ENCODE measurements around the gene ACAN. TPM values are rescaled to one million over a fixed set of nuclear protein-coding genes. Genes with fewer than 3 reads are reported as not detected.

ACAN gene
- total RNA-seq, 1 donor from 2014 or later = 176 TPM

DNA sequence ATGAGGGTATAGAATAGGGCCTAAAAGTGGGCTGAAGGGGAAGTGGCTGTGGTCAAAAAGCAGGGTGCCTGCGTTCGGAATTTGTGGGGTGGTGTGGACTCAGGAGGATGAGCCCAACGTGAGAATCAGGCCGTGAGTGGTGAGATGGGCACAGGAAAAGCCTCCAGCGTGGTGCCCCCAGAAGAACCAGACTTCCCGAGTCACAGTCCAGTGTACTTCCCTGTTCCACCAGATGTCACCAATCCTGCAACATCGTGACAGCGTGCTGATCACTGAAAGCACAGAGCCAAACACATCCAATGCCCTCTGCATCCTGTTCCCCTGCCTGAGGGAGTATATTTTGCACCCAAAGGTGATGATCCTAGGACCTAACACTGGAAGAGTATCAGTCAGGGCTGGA lies 20.8 kb upstream of the ACAN start:
- DNase-seq (ENCODE audit: low spot score) = no peak
- Mint-ChIP-seq H3K27ac (ENCODE audit: unreplicated experiment) (no peak overlapping the region), H3K9me3 (ENCODE audit: low read depth) (no peaks in the 10 kb centered on the region), H3K4me3 (ENCODE audit: unreplicated experiment) (no peak overlapping the region), H3K4me1 (ENCODE audit: low read depth) (no peaks in the 10 kb centered on the region), H3K36me3 (ENCODE audit: low read depth) (peaks cover 6% of the 10 kb centered on the region), H3K27me3 (ENCODE audit: low read depth) (peaks cover 18% of the 10 kb centered on the region)
- TF ChIP-seq, protein P1, sequence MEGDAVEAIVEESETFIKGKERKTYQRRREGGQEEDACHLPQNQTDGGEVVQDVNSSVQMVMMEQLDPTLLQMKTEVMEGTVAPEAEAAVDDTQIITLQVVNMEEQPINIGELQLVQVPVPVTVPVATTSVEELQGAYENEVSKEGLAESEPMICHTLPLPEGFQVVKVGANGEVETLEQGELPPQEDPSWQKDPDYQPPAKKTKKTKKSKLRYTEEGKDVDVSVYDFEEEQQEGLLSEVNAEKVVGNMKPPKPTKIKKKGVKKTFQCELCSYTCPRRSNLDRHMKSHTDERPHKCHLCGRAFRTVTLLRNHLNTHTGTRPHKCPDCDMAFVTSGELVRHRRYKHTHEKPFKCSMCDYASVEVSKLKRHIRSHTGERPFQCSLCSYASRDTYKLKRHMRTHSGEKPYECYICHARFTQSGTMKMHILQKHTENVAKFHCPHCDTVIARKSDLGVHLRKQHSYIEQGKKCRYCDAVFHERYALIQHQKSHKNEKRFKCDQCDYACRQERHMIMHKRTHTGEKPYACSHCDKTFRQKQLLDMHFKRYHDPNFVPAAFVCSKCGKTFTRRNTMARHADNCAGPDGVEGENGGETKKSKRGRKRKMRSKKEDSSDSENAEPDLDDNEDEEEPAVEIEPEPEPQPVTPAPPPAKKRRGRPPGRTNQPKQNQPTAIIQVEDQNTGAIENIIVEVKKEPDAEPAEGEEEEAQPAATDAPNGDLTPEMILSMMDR (IDR thresholded peaks at IDR 0.05) = no peak

DNA sequence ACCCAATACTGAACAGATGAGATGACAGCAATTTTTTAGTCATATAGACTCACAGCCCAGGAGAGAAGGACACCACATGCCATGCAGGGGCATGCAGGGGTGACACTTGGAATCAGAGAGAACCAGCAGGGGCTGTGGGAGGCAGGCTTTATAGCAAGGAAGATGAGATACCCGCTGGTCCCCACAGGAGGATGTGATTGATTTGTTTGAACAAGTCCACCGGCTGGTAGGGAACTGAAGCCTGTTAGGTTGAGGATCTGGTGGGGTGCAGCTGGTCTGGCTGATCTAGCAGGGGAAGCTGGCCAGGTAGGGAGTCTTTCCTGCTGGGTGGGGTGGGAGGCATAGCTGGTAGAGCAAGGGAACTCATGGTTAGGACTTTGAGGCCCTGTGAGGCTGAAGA lies 18.0 kb upstream of the ACAN start:
- H3K27me3 Mint-ChIP-seq (ENCODE audit: low read depth) = peaks cover 18% of the 10 kb centered on the region
- peaks cover 4% of the 10 kb centered on the region for H3K4me1 Mint-ChIP-seq (ENCODE audit: low read depth)
- peaks cover 3% of the 10 kb centered on the region for H3K36me3 Mint-ChIP-seq (ENCODE audit: low read depth)
- no peak overlapping the region for H3K4me3 Mint-ChIP-seq (ENCODE audit: unreplicated experiment)
- TF ChIP-seq, protein P1 (IDR thresholded peaks at IDR 0.05) = no peak
- no peaks in the 10 kb centered on the region for H3K9me3 Mint-ChIP-seq (ENCODE audit: low read depth)
- no peak overlapping the region for H3K27ac Mint-ChIP-seq (ENCODE audit: unreplicated experiment)
- no peak for DNase-seq (ENCODE audit: low spot score)

DNA sequence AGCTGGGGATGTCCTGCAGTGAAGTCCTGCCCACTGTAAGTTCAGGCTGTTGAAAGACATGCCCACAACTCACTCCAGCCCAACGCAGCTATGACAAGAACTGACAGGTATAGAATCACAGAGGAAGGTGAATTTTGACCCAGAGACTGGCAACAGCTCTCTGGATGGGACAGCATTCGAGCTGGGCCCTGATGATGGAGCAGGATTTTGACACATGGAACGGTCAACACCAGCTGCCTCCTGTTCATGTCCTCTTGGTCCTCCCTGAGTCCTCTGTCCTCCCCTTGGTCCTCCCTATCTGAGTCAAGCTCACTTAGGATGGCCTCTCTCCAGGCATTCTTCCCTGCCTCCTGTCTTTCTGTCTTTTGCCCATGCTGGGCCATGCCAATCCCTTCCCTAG lies 15.2 kb upstream of the ACAN start:
- H3K4me1 Mint-ChIP-seq (ENCODE audit: low read depth) = peaks cover 20% of the 10 kb centered on the region
- peaks cover 3% of the 10 kb centered on the region for H3K9me3 Mint-ChIP-seq (ENCODE audit: low read depth)
- no peak for DNase-seq (ENCODE audit: low spot score)
- TF ChIP-seq, protein P1 (IDR thresholded peaks at IDR 0.05) = no peak
- H3K4me3 Mint-ChIP-seq (ENCODE audit: unreplicated experiment) = no peak overlapping the region
- no peak overlapping the region for H3K27ac Mint-ChIP-seq (ENCODE audit: unreplicated experiment)
- peaks cover 7% of the 10 kb centered on the region for H3K27me3 Mint-ChIP-seq (ENCODE audit: low read depth)
- H3K36me3 Mint-ChIP-seq (ENCODE audit: low read depth) = peaks cover 6% of the 10 kb centered on the region

DNA sequence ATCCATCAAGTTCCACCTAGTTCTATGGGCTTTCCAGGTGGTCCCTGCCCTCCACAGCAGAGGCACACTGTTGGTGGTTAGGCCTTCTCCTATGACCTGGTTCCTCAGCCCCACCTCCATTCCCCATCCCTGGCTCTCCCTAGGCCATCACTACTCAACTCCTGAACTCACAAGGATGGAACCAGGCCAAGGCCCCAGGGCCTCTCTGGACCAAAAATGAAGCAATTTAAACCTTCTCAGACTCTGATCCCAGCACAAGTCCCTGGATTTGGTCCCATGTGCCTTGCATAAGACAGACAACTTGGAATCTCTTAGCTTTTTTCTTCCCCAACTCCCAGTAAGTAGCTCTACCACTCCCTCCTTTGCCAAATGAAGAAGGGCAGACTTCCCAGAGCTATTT lies 14.4 kb upstream of the ACAN start:
- H3K27me3 Mint-ChIP-seq (ENCODE audit: low read depth) = peaks cover 8% of the 10 kb centered on the region
- peaks cover 6% of the 10 kb centered on the region for H3K36me3 Mint-ChIP-seq (ENCODE audit: low read depth)
- H3K9me3 Mint-ChIP-seq (ENCODE audit: low read depth) = peaks cover 3% of the 10 kb centered on the region
- no peak overlapping the region for H3K4me3 Mint-ChIP-seq (ENCODE audit: unreplicated experiment)
- no peak overlapping the region for H3K27ac Mint-ChIP-seq (ENCODE audit: unreplicated experiment)
- TF ChIP-seq, protein P1 (IDR thresholded peaks at IDR 0.05) = no peak
- H3K4me1 Mint-ChIP-seq (ENCODE audit: low read depth) = peaks cover 22% of the 10 kb centered on the region
- DNase-seq (ENCODE audit: low spot score) = no peak

DNA sequence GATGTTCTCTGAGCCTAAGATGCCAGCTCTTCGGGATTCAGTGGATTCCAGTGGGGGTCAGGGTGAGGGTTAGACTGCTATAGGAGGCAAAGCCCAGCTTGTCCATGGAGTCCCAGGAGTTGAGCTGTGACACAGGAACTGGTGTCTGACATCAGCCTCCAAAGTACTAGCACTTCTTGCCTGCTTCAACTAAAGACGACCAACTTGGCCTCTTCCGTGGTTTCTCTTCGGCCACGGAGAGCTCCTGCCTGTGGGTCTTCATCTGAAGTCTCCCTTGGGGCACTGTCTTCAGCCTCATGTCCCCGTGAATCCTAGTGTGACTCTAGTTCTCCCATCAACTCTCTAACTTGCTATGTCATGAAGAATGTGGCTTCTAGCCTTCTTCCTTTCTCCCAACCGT lies 12.8 kb upstream of the ACAN start:
- no peak overlapping the region for H3K4me3 Mint-ChIP-seq (ENCODE audit: unreplicated experiment)
- peaks cover 9% of the 10 kb centered on the region for H3K36me3 Mint-ChIP-seq (ENCODE audit: low read depth)
- TF ChIP-seq, protein P1 (IDR thresholded peaks at IDR 0.05) = no peak
- H3K9me3 Mint-ChIP-seq (ENCODE audit: low read depth) = peaks cover 3% of the 10 kb centered on the region
- peaks cover 22% of the 10 kb centered on the region for H3K4me1 Mint-ChIP-seq (ENCODE audit: low read depth)
- no peak overlapping the region for H3K27ac Mint-ChIP-seq (ENCODE audit: unreplicated experiment)
- no peak for DNase-seq (ENCODE audit: low spot score)
- H3K27me3 Mint-ChIP-seq (ENCODE audit: low read depth) = peaks cover 10% of the 10 kb centered on the region
